WTC11 (cell line): ENCODE data around the gene SMAD7. TPM values are rescaled to one million over a fixed set of nuclear protein-coding genes. Genes with fewer than 3 reads are reported as not detected.

Experiments used
- ATAC-seq: fragments of 200-7000 bp; cut with Tn5 transposase; 2 replicates; pipeline ENCODE4 v1.10.0; 2021; ENCODE audit warnings: mild to moderate bottlenecking, moderate library complexity
- CTCF ChIA-PET: fragments of 300-600 bp; sonication (Branson Sonifier 250); formaldehyde crosslinking; loops from one replicate; lab custom pipeline; 2021; ENCODE audit warnings: antibody characterized with exemption; lab: Charles Lee
- POLR2A ChIA-PET: fragments of 350-600 bp; sonication (Branson Sonifier 250); formaldehyde crosslinking; loops from one replicate; lab custom pipeline; 2021; ENCODE audit warnings: antibody characterized with exemption; lab: Charles Lee
- DNase-seq: peaks from one replicate; pipeline ENCODE4 v3.0.0; 2021; ENCODE audit warnings: low spot score
- H3K27ac Mint-ChIP-seq: 2 replicates; pipeline ENCODE4 v1.8.0; 2021; ENCODE audit warnings: mixed read lengths
- H3K27me3 Mint-ChIP-seq: 2 replicates; pipeline ENCODE4 v1.8.0; 2021; ENCODE audit warnings: low read depth, mild to moderate bottlenecking, moderate library complexity, mixed read lengths
- H3K36me3 Mint-ChIP-seq: 2 replicates; pipeline ENCODE4 v1.8.0; 2021; ENCODE audit warnings: mixed read lengths
- H3K4me1 Mint-ChIP-seq: 2 replicates; pipeline ENCODE4 v1.8.0; 2022; ENCODE audit warnings: mixed read lengths
- H3K4me3 Mint-ChIP-seq: 2 replicates; pipeline ENCODE4 v1.8.0; 2021; ENCODE audit warnings: mild to moderate bottlenecking, moderate library complexity, mixed read lengths
- H3K9me3 Mint-ChIP-seq: 2 replicates; pipeline ENCODE4 v1.8.0; 2021; ENCODE audit warnings: mixed read lengths
- ATF1 ChIP-seq: sonication (generic); formaldehyde crosslinking; IDR thresholded peaks from 2 replicates; pipeline ENCODE4 v1.8.1; 2023; ENCODE audit warnings: mild to moderate bottlenecking, moderate library complexity, missing genetic modification reagents
- ATF6 ChIP-seq: sonication (generic); formaldehyde crosslinking; IDR thresholded peaks from 2 replicates; pipeline ENCODE4 v1.8.1; 2023; ENCODE audit warnings: mild to moderate bottlenecking, missing genetic modification reagents
- CREB1 ChIP-seq: sonication (generic); formaldehyde crosslinking; IDR thresholded peaks from 2 replicates; pipeline ENCODE4 v1.8.0; 2023; ENCODE audit warnings: mild to moderate bottlenecking, missing genetic modification reagents
- ETV6 ChIP-seq: sonication (generic); formaldehyde crosslinking; IDR thresholded peaks from 2 replicates; pipeline ENCODE4 v1.8.1; 2022; ENCODE audit warnings: mild to moderate bottlenecking, missing genetic modification reagents
- FOXP1 ChIP-seq: sonication (generic); formaldehyde crosslinking; IDR thresholded peaks from 2 replicates; pipeline ENCODE4 v1.8.0; 2022; ENCODE audit warnings: missing genetic modification reagents, mild to moderate bottlenecking, moderate library complexity, borderline replicate concordance
- GRHL2 ChIP-seq: fragments of 250-450 bp; sonication (Bioruptor Pico); IDR thresholded peaks from 2 replicates; pipeline ENCODE4 v1.8.0; 2022; ENCODE audit warnings: mild to moderate bottlenecking, moderate library complexity; ENCODE audit not compliant: insufficient replicate concordance, severe bottlenecking
- IRF1 ChIP-seq: sonication (generic); formaldehyde crosslinking; IDR thresholded peaks from 2 replicates; pipeline ENCODE4 v1.8.0; 2023; ENCODE audit warnings: missing genetic modification reagents
- PRDM15 ChIP-seq: sonication (generic); formaldehyde crosslinking; IDR thresholded peaks from 2 replicates; pipeline ENCODE4 v1.8.0; 2022; ENCODE audit warnings: missing genetic modification reagents
- RELA ChIP-seq: sonication (generic); formaldehyde crosslinking; IDR thresholded peaks from 2 replicates; pipeline ENCODE4 v1.8.1; 2022; ENCODE audit warnings: missing genetic modification reagents, mild to moderate bottlenecking, borderline replicate concordance
- RORB ChIP-seq: fragments of 250-450 bp; sonication (Bioruptor Pico); IDR thresholded peaks from 2 replicates; pipeline ENCODE4 v1.9.0; 2021; ENCODE audit warnings: mild to moderate bottlenecking
- TEAD1 ChIP-seq: sonication (generic); formaldehyde crosslinking; IDR thresholded peaks from 2 replicates; pipeline ENCODE4 v1.8.0; 2022; ENCODE audit warnings: mild to moderate bottlenecking, missing genetic modification reagents
- ZBTB21 ChIP-seq: sonication (generic); formaldehyde crosslinking; IDR thresholded peaks from 2 replicates; pipeline ENCODE4 v1.8.1; 2023; ENCODE audit warnings: mild to moderate bottlenecking, missing genetic modification reagents, borderline replicate concordance
- ZNF121 ChIP-seq: sonication (generic); formaldehyde crosslinking; IDR thresholded peaks from 2 replicates; pipeline ENCODE4 v1.8.0; 2023; ENCODE audit warnings: missing genetic modification reagents
- ZNF281 ChIP-seq: sonication (generic); formaldehyde crosslinking; IDR thresholded peaks from 2 replicates; pipeline ENCODE4 v1.8.0; 2023; ENCODE audit warnings: mild to moderate bottlenecking, missing genetic modification reagents
- ZNF317 ChIP-seq: sonication (generic); formaldehyde crosslinking; IDR thresholded peaks from 2 replicates; pipeline ENCODE4 v1.8.1; 2023; ENCODE audit warnings: low read depth, mild to moderate bottlenecking, moderate library complexity, missing genetic modification reagents, borderline replicate concordance
- ZNF671 ChIP-seq: fragments of 250-450 bp; sonication (Bioruptor Pico); IDR thresholded peaks from 2 replicates; pipeline ENCODE4 v1.8.0; 2021; ENCODE audit warnings: mild to moderate bottlenecking
- total RNA-seq: library from RNA; stranded (reverse); gene quantifications from 3 replicates; pipeline ENCODE4 v1.2.3, GENCODE V29; 2021
- TF ChIP-seq, protein P1 (sequence below): sonication (generic); formaldehyde crosslinking; IDR thresholded peaks from 2 replicates; pipeline ENCODE4 v1.8.1; 2023; ENCODE audit warnings: mild to moderate bottlenecking, missing genetic modification reagents, moderate library complexity
- TF ChIP-seq, protein P2 (sequence below): sonication (generic); formaldehyde crosslinking; IDR thresholded peaks from 2 replicates; pipeline ENCODE4 v1.8.0; 2022; ENCODE audit warnings: mild to moderate bottlenecking, missing genetic modification reagents
- TF ChIP-seq, protein P3 (sequence below): sonication (generic); formaldehyde crosslinking; IDR thresholded peaks from 2 replicates; pipeline ENCODE4 v1.8.1; 2022; ENCODE audit warnings: mild to moderate bottlenecking, moderate library complexity, missing genetic modification reagents

The SMAD7 gene
- total RNA-seq, 1 experiment from 2014 or later: 44.7 TPM

- TF ChIP-seq ATF1 (CRISPR knock-in tag) (no peak), FOXP1 (CRISPR knock-in tag) (no peak), IRF1 (CRISPR knock-in tag) (no peak), CREB1 (CRISPR knock-in tag) (no peak), ZNF317 (no peak), ATF6 (CRISPR knock-in tag) (no peak), ZNF671 (CRISPR knock-in tag) (no peak), RORB (CRISPR knock-in tag) (no peak), GRHL2 (CRISPR knock-in tag) (no peak), RELA (CRISPR knock-in tag) (no peak), ZNF121 (no peak), ZBTB21 (CRISPR knock-in tag) (no peak), PRDM15 (CRISPR knock-in tag) (no peak), ZNF281 (CRISPR knock-in tag) (no peak), TEAD1 (CRISPR knock-in tag) (no peak), ETV6 (no peak)
- TF ChIP-seq, protein P1, sequence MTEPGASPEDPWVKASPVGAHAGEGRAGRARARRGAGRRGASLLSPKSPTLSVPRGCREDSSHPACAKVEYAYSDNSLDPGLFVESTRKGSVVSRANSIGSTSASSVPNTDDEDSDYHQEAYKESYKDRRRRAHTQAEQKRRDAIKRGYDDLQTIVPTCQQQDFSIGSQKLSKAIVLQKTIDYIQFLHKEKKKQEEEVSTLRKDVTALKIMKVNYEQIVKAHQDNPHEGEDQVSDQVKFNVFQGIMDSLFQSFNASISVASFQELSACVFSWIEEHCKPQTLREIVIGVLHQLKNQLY: no peak
- TF ChIP-seq, protein P2, sequence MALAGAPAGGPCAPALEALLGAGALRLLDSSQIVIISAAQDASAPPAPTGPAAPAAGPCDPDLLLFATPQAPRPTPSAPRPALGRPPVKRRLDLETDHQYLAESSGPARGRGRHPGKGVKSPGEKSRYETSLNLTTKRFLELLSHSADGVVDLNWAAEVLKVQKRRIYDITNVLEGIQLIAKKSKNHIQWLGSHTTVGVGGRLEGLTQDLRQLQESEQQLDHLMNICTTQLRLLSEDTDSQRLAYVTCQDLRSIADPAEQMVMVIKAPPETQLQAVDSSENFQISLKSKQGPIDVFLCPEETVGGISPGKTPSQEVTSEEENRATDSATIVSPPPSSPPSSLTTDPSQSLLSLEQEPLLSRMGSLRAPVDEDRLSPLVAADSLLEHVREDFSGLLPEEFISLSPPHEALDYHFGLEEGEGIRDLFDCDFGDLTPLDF (CRISPR knock-in tag): no peak
- TF ChIP-seq, protein P3, sequence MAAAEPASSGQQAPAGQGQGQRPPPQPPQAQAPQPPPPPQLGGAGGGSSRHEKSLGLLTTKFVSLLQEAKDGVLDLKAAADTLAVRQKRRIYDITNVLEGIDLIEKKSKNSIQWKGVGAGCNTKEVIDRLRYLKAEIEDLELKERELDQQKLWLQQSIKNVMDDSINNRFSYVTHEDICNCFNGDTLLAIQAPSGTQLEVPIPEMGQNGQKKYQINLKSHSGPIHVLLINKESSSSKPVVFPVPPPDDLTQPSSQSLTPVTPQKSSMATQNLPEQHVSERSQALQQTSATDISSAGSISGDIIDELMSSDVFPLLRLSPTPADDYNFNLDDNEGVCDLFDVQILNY (CRISPR knock-in tag): no peak
- no peaks in the 10 kb centered on the region; the same call in 1 of the 2 replicates for H3K9me3 Mint-ChIP-seq
- ChIA-PET CTCF (no interaction called here), POLR2A (no interaction called here)
- peaks cover 3% of the 10 kb centered on the region for H3K27me3 Mint-ChIP-seq
- ATAC-seq (no peak), DNase-seq (no peak)
- H3K4me3 Mint-ChIP-seq: no peak overlapping the region
- no peak overlapping the region for H3K27ac Mint-ChIP-seq
- H3K4me1 Mint-ChIP-seq: peaks cover 33% of the 10 kb centered on the region
- no peaks in the 10 kb centered on the region for H3K36me3 Mint-ChIP-seq
Measured at GRCh38 chr18:48994926-48995835, 44.4 kb upstream of the SMAD7 start.
